Stomach (tissue), 9 donors: Measurements from ENCODE around the gene MUC5B. TPM values are rescaled to one million over a fixed set of nuclear protein-coding genes. Genes with fewer than 3 reads are reported as not detected.

ENCODE experiments used
- DNase-seq, 2 donors: peaks; one replicate each; pipeline versions ENCODE4 v3.0.0 to v3.0.0-alpha.2; 2013 to 2019
- H3K27ac ChIP-seq, 5 donors: fragments of 200-600 bp in 4 of 5; sonication (generic) in 4 of 5; one replicate each; pipeline ENCODE4 v1.5.1; 2013 to 2019; ENCODE audit warnings: mild to moderate bottlenecking in 1 of 5, moderate library complexity in 1 of 5
- H3K27me3 ChIP-seq, 3 donors: fragments of 200-600 bp; sonication (generic); one replicate each; pipeline ENCODE4 v1.5.1; 2017 to 2019; ENCODE audit warnings: mixed run types in 1 of 3
- H3K36me3 ChIP-seq, 4 donors: fragments of 200-600 bp; sonication (generic); 1 replicate in 3 of 4; 2 replicates in 1 of 4; pipeline ENCODE4 v1.5.1; 2016 to 2019
- H3K4me1 ChIP-seq, 4 donors: fragments of 200-600 bp; sonication (generic); one replicate each; pipeline ENCODE4 v1.5.1; 2016 to 2019
- H3K4me3 ChIP-seq, 4 donors: fragments of 200-600 bp; sonication (generic) in 3 of 4; one replicate each; pipeline ENCODE4 v1.5.1; 2016 to 2019; ENCODE audit warnings: mild to moderate bottlenecking in 1 of 4
- H3K9me3 ChIP-seq, 4 donors: fragments of 200-600 bp; sonication (generic); one replicate each; pipeline ENCODE4 v1.5.1; 2016 to 2019
- EP300 ChIP-seq: sonication (generic); formaldehyde crosslinking; IDR thresholded peaks from one replicate; pipeline ENCODE4 v1.6.1; 2017; ENCODE audit warnings: antibody characterized with exemption
- POLR2A ChIP-seq, 4 donors: fragments of 450-650 bp; IDR thresholded peaks; one replicate each; pipeline ENCODE4 v1.6.1; 2016; ENCODE audit warnings: antibody characterized with exemption in 4 of 4, control low read depth in 2 of 4, mild to moderate bottlenecking in 1 of 4, moderate library complexity in 1 of 4
- POLR2AphosphoS5 ChIP-seq, 3 donors: sonication (generic); formaldehyde crosslinking; IDR thresholded peaks; one replicate each; pipeline ENCODE4 v1.6.1; 2016; ENCODE audit warnings: antibody characterized with exemption in 3 of 3
- WGBS, 5 donors: extraction: QIAGEN DNeasy Blood & Tissue Kit in 3 of 5; methylation state at CpG; one replicate each; pipeline versions ENCODE4 v1.1.5 to v1.1.7; 2013 to 2018; 5-methylcytosine and 5-hydroxymethylcytosine counted together
- intact Hi-C: fragments of 100-400 bp; cut with DNase I; formaldehyde crosslinking; loops from one replicate; pipeline ENCODE4 v1.15.1; 2023; ENCODE audit warnings: low total_unique reads
- polyA plus RNA-seq, 3 donors: library from polyadenylated mRNA; stranded (reverse); fragments of 200-250 nt; gene quantifications; one replicate each; pipeline ENCODE4 v1.2.3, GENCODE V29; 2013
- total RNA-seq, 5 donors: library from RNA; depleted of rRNA; stranded (reverse); fragments of >200 nt; gene quantifications; one replicate each; pipeline versions ENCODE4 v1.1.0 to v1.2.3, GENCODE V29; 2014 to 2016
- TF ChIP-seq, protein P1 (sequence below), 7 experiments: fragments of 450-650 bp in 4 of 7; fragments of 200-600 bp in 3 of 7; sonication (generic) in 3 of 7; IDR thresholded peaks; one replicate each; pipeline ENCODE4 v1.5.1; 2016 to 2019; ENCODE audit warnings: antibody characterized with exemption in 7 of 7, control low read depth in 2 of 7, mild to moderate bottlenecking in 1 of 7
- donor health status: healthy with polysubstance abuse.
- donor health status: Bipolar disorder and iron deficiency.
- donor health status: healthy.

MUC5B gene
- total and polyA plus RNA-seq, 8 donors = under 0.01 to 516 (median 6.6) TPM

DNA sequence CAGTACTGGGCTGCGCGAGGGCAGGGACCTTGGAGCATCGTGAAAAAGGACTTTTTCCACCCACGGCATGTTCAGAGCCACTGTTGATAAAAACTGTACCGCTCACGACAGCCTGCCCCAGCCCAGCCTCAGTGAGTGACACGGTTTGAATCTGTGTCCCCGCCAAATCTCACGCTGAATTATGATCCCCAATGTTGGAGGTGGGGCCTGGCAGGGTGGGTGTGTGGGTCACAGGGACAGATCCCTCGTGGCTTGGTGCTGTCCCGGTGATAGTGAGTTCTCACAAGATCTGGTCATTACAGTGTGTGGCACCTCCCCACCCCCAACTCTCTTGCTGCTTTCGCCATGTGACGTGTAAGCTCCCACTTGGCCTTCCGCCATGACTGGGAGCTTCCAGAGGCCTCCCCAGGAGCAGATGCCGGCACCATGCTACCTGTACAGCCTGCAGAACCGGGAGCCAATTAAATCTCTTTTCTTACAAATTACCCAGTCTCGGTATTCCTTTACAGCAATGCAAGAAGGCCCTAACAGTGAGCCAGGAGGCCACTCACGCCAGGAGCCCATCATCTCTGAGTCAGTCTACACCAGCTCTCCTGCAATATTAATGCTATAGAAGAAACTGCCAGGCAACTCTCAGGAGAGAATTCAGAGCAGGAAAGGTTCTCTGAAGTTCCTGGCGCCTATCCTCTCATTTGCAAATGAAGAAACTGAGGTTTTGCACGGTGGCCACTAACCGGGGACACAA is 85.3 kb downstream of the MUC5B start:
- peak in 1 of 2 donors; percentile 53 for DNase-seq
- Histone ChIP-seq H3K4me1 (peaks cover 63 to 74% (median 72%) of the 10 kb centered on the region in 4 donors), H3K4me3 (peak overlapping the region; percentile 67 to 97 (median 94)), H3K27me3 (no peaks in the 10 kb centered on the region), H3K36me3 (peaks cover 0 to 19% (median 10%) of the 10 kb centered on the region in 4 donors), H3K27ac (peak overlapping the region in 4 of 5 donors; percentile 94 to 96 (median 95)), H3K9me3 (peaks cover 0 to 6% (median 0%) of the 10 kb centered on the region in 4 donors)
- intact Hi-C loops = no loop called here
- TF ChIP-seq POLR2A (IDR thresholded peaks at IDR 0.05) (no peak), EP300 (no peak), POLR2AphosphoS5 (IDR thresholded peaks at IDR 0.05) (no peak)
- TF ChIP-seq, protein P1, sequence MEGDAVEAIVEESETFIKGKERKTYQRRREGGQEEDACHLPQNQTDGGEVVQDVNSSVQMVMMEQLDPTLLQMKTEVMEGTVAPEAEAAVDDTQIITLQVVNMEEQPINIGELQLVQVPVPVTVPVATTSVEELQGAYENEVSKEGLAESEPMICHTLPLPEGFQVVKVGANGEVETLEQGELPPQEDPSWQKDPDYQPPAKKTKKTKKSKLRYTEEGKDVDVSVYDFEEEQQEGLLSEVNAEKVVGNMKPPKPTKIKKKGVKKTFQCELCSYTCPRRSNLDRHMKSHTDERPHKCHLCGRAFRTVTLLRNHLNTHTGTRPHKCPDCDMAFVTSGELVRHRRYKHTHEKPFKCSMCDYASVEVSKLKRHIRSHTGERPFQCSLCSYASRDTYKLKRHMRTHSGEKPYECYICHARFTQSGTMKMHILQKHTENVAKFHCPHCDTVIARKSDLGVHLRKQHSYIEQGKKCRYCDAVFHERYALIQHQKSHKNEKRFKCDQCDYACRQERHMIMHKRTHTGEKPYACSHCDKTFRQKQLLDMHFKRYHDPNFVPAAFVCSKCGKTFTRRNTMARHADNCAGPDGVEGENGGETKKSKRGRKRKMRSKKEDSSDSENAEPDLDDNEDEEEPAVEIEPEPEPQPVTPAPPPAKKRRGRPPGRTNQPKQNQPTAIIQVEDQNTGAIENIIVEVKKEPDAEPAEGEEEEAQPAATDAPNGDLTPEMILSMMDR (IDR thresholded peaks at IDR 0.05) = no peak
- 49 to 63% (median 59%) methylated on average over 16 to 21 of the region's 21 CpGs for WGBS, 5 donors

GRCh38 chr11:1308743-1309497 is 86.1 kb downstream of the MUC5B start:
- H3K36me3 ChIP-seq = peaks cover 0 to 19% (median 10%) of the 10 kb centered on the region in 4 donors
- peaks cover 0 to 6% (median 0%) of the 10 kb centered on the region in 4 donors for H3K9me3 ChIP-seq
- intact Hi-C loops = no loop called here
- H3K27ac ChIP-seq = peak overlapping the region; percentile 94 to 96 (median 96)
- TF ChIP-seq POLR2AphosphoS5 (IDR thresholded peaks at IDR 0.05) (no peak), POLR2A (IDR thresholded peaks at IDR 0.05) (no peak), EP300 (no peak)
- TF ChIP-seq, protein P1 (IDR thresholded peaks at IDR 0.05) = no peak
- H3K27me3 ChIP-seq = no peaks in the 10 kb centered on the region
- peaks cover 56 to 66% (median 65%) of the 10 kb centered on the region in 4 donors for H3K4me1 ChIP-seq
- peak overlapping the region; percentile 67 to 97 (median 94) for H3K4me3 ChIP-seq
- DNase-seq = no peak
- 2 to 14% (median 4%) methylated on average over 7 to 58 of the region's 58 CpGs for WGBS, 5 donors

DNA sequence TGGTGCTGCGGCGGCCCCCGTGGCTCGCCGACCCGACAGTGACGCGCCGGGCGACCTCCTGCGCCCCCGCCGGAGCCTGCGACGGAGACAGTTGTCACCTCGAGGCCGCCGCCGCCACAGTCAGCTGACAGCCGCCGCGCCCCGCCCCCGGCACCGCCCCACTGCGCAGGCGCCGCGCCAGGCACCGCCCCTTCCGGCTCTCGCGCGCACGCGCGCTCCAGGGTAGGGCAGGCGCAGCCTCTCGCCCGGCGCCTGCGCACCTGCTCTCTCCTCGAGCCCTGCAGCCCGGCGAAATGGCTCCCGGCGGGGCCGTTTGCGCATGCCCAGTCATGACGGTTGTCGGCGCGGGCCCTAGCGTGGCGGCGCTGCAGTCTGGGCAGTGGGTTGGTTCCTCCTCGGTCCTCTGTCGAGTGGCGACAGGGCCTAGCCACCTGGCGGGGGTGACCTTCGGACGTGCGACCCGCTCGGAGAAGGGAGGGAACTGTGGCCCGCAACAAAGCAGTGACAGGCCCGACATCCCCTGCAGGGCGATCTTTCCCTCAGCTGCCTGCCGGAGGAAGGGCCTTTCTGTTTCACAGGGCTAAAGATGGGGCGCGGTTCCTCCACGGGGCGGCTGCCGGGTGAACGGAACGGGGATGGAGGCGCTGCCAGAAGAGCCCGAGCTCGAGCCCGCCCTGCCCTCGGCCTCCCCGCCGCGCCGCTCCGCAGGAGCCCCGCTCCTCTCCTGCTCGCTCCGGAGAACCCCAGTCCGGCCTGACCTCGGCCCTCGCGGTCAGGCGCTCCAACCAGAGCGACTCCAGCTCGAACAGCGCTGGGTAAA is 86.8 kb downstream of the MUC5B start, which contains the start of gene TOLLIP:
Gene TOLLIP (minus strand): TSS at position 135 of the 820 bp plus-strand sequence. CDS start 134 bp downstream, at position 1.
- Histone ChIP-seq H3K27me3 (no peaks in the 10 kb centered on the region), H3K27ac (peak within 1 kb of the TSS; percentile 94 to 96 (median 96)), H3K4me1 (peaks cover 49 to 59% (median 57%) of the 10 kb centered on the region in 4 donors), H3K4me3 (peak within 1 kb of the TSS; percentile 67 to 97 (median 94)), H3K9me3 (peaks cover 0 to 6% (median 0%) of the 10 kb centered on the region in 4 donors), H3K36me3 (peaks cover 0 to 19% (median 10%) of the 10 kb centered on the region in 4 donors)
- TF ChIP-seq POLR2A (IDR thresholded peaks at IDR 0.05) (no peak), POLR2AphosphoS5 (IDR thresholded peaks at IDR 0.05) (peak; percentile 65 to 92 (median 82))
- TF ChIP-seq, protein P1 (IDR thresholded peaks at IDR 0.05) = peak in 2 of 7 experiments; percentile 5 to 44
- DNase-seq = peak; percentile 97 to 99
- WGBS, 5 donors = 1 to 14% (median 2%) methylated on average over 18 to 97 of the region's 97 CpGs
- intact Hi-C loops = no loop called here
